Testis (tissue), 3 donors: ENCODE measurements around the gene RPGRIP1. TPM values are rescaled to one million over a fixed set of nuclear protein-coding genes. Genes with fewer than 3 reads are reported as not detected.

Experiments used
- DNase-seq: peaks from one replicate; pipeline ENCODE4 v3.0.0-alpha.2; 2019
- H3K27ac ChIP-seq, 2 donors: fragments of 200-600 bp; sonication (generic); one replicate each; pipeline ENCODE4 v1.5.1; 2019
- H3K27me3 ChIP-seq: fragments of 200-600 bp; sonication (generic); one replicate; pipeline ENCODE4 v1.5.1; 2019
- H3K36me3 ChIP-seq: fragments of 200-600 bp; sonication (generic); one replicate; pipeline ENCODE4 v1.5.1; 2017; ENCODE audit warnings: low read depth; ENCODE audit errors: missing control alignments
- H3K4me1 ChIP-seq: fragments of 200-600 bp; sonication (generic); one replicate; pipeline ENCODE4 v1.5.1; 2019
- H3K4me3 ChIP-seq, 2 donors: fragments of 200-600 bp; sonication (generic); one replicate each; pipeline ENCODE4 v1.5.1; 2017 to 2019
- H3K9me3 ChIP-seq: fragments of 200-600 bp; sonication (generic); one replicate; pipeline ENCODE4 v1.5.1; 2017
- CTCF ChIP-seq, 3 experiments: fragments of 450-650 bp in 2 of 3; fragments of 200-600 bp in 1 of 3; sonication (generic) in 1 of 3; IDR thresholded peaks; one replicate each; pipeline ENCODE4 v1.5.1; 2016 to 2019; ENCODE audit warnings: antibody characterized with exemption in 3 of 3, mild to moderate bottlenecking in 2 of 3, moderate library complexity in 1 of 3
- POLR2A ChIP-seq: fragments of 450-650 bp; IDR thresholded peaks from one replicate; pipeline ENCODE4 v1.6.1; 2017; ENCODE audit warnings: antibody characterized with exemption, mild to moderate bottlenecking, moderate library complexity
- WGBS, 2 donors: methylation state at CpG; one replicate each; pipeline ENCODE4 v1.1.5; 2018; 5-methylcytosine and 5-hydroxymethylcytosine counted together
- intact Hi-C: fragments of 100-400 bp; cut with DNase I; formaldehyde crosslinking; loops from one replicate; pipeline ENCODE4 v1.15.1; 2023; ENCODE audit warnings: low total_unique reads
- polyA plus RNA-seq: library from polyadenylated mRNA; stranded (reverse); fragments of 350-450 nt; fragmentation: Illumina TruSeq; extraction: RNeasy Lipid Tissue Mini Kit (QIAGEN cat#74804); gene quantifications from one replicate; pipeline ENCODE4 v1.2.3, GENCODE V29; 2014; ENCODE audit warnings: low read depth, low replicate concordance; ENCODE audit not compliant: insufficient read depth
- total RNA-seq, 2 donors: library from RNA; depleted of rRNA; stranded (reverse); fragments of >200 nt; gene quantifications; one replicate each; pipeline ENCODE4 v1.2.3, GENCODE V29; 2016

RPGRIP1 gene
- total and polyA plus RNA-seq, 3 donors from 2014 or later = 35.7 to 110 (median 38.9) TPM

GRCh38 chr14:21320913-21321312 lies 41.0 kb downstream of the RPGRIP1 start:
- 92 to 94% methylated on average over 2 of the region's 2 CpGs for WGBS, 2 donors
- H3K27me3 ChIP-seq = no peaks in the 10 kb centered on the region
- TF ChIP-seq CTCF (IDR thresholded peaks at IDR 0.05) (no peak), POLR2A (no peak)
- no peaks in the 10 kb centered on the region for H3K36me3 ChIP-seq
- intact Hi-C loops = no loop called here
- H3K4me3 ChIP-seq = no peak overlapping the region
- DNase-seq = no peak
- H3K9me3 ChIP-seq = no peaks in the 10 kb centered on the region
- no peaks in the 10 kb centered on the region for H3K4me1 ChIP-seq
- no peak overlapping the region for H3K27ac ChIP-seq

- Histone ChIP-seq H3K4me1 (no peaks in the 10 kb centered on the region), H3K27ac (no peak overlapping the region), H3K27me3 (no peaks in the 10 kb centered on the region), H3K9me3 (no peaks in the 10 kb centered on the region), H3K4me3 (no peak overlapping the region), H3K36me3 (no peaks in the 10 kb centered on the region)
- 50 to 71% methylated on average over 2 of the region's 2 CpGs for WGBS, 2 donors
- TF ChIP-seq POLR2A = no peak
- TF ChIP-seq CTCF (IDR thresholded peaks at IDR 0.05) = no peak
- no peak for DNase-seq
- intact Hi-C loops = no loop called here
Observed at GRCh38 chr14:21322716-21323115, 42.8 kb downstream of the RPGRIP1 start.

GRCh38 chr14:21326972-21327371 lies 47.1 kb downstream of the RPGRIP1 start:
- H3K36me3 ChIP-seq = no peaks in the 10 kb centered on the region
- WGBS, 2 donors = 78 to 90% methylated on average over 1 of the region's 1 CpG
- no peaks in the 10 kb centered on the region for H3K27me3 ChIP-seq
- no peak for DNase-seq
- H3K27ac ChIP-seq = no peak overlapping the region
- H3K4me1 ChIP-seq = no peaks in the 10 kb centered on the region
- no peak overlapping the region for H3K4me3 ChIP-seq
- TF ChIP-seq CTCF (IDR thresholded peaks at IDR 0.05) (no peak), POLR2A (no peak)
- intact Hi-C loops = no loop called here
- H3K9me3 ChIP-seq = no peaks in the 10 kb centered on the region

Other genes with a start within 250 kb of the RPGRIP1 start
- 100 to 1,000 TPM in 1 of 2 donors, 10 to 100 TPM in 1; 94.3 to 201 TPM for gene TPPP2, start 249.9 kb upstream of the RPGRIP1 start, total RNA-seq
- 490 TPM for gene TPPP2, start 249.9 kb upstream of the RPGRIP1 start, polyA plus RNA-seq
- not detected for gene RNASE13, start 245.3 kb upstream of the RPGRIP1 start, total RNA-seq
- not detected for gene RNASE13, start 245.3 kb upstream of the RPGRIP1 start, polyA plus RNA-seq
- under 1 TPM; 0.43 to 0.55 TPM for gene RNASE7, start 237.7 kb upstream of the RPGRIP1 start, total RNA-seq
- gene RNASE7, start 237.7 kb upstream of the RPGRIP1 start, polyA plus RNA-seq = 0.24 TPM
- gene RNASE8, start 222.3 kb upstream of the RPGRIP1 start, total RNA-seq = not detected
- gene RNASE8, start 222.3 kb upstream of the RPGRIP1 start, polyA plus RNA-seq = not detected
- gene ARHGEF40, start 209.8 kb upstream of the RPGRIP1 start, total RNA-seq = 10 to 100 TPM; 30.5 to 36.9 TPM
- 22.0 TPM for gene ARHGEF40, start 209.8 kb upstream of the RPGRIP1 start, polyA plus RNA-seq
- 10 to 100 TPM; 42.8 to 64.8 TPM for gene ZNF219, start 181.4 kb upstream of the RPGRIP1 start, total RNA-seq
- 17.7 TPM for gene ZNF219, start 181.4 kb upstream of the RPGRIP1 start, polyA plus RNA-seq
- under 1 TPM in 1 of 2 donors, not detected in 1; 0.50 TPM for gene TMEM253, start 179.0 kb upstream of the RPGRIP1 start, total RNA-seq
- gene TMEM253, start 179.0 kb upstream of the RPGRIP1 start, polyA plus RNA-seq = 0.65 TPM
- gene OR5AU1, start 124.0 kb upstream of the RPGRIP1 start, total RNA-seq = under 1 TPM in 1 of 2 donors, not detected in 1; 0.43 TPM
- not detected for gene OR5AU1, start 124.0 kb upstream of the RPGRIP1 start, polyA plus RNA-seq
- 100 to 1,000 TPM; 317 to 399 TPM for gene HNRNPC, start 10.6 kb upstream of the RPGRIP1 start, total RNA-seq
- 443 TPM for gene HNRNPC, start 10.6 kb upstream of the RPGRIP1 start, polyA plus RNA-seq
- 100 to 1,000 TPM; 104 to 112 TPM for gene SUPT16H, start 103.9 kb downstream of the RPGRIP1 start, total RNA-seq
- gene SUPT16H, start 103.9 kb downstream of the RPGRIP1 start, polyA plus RNA-seq = 99.5 TPM
- 10 to 100 TPM; 82.8 to 87.4 TPM for gene CHD8, start 176.0 kb downstream of the RPGRIP1 start, total RNA-seq
- 67.3 TPM for gene CHD8, start 176.0 kb downstream of the RPGRIP1 start, polyA plus RNA-seq
- gene RAB2B, start 196.9 kb downstream of the RPGRIP1 start, total RNA-seq = 10 to 100 TPM; 32.9 to 40.1 TPM
- 36.4 TPM for gene RAB2B, start 196.9 kb downstream of the RPGRIP1 start, polyA plus RNA-seq
- 10 to 100 TPM; 64.4 to 72.6 TPM for gene TOX4, start 197.1 kb downstream of the RPGRIP1 start, total RNA-seq
- 120 TPM for gene TOX4, start 197.1 kb downstream of the RPGRIP1 start, polyA plus RNA-seq
- 10 to 100 TPM; 65.7 to 66.3 TPM for gene METTL3, start 231.3 kb downstream of the RPGRIP1 start, total RNA-seq
- 81.1 TPM for gene METTL3, start 231.3 kb downstream of the RPGRIP1 start, polyA plus RNA-seq
- gene SALL2, start 246.3 kb downstream of the RPGRIP1 start, total RNA-seq = 1 to 10 TPM; 4.1 to 5.0 TPM
- 5.5 TPM for gene SALL2, start 246.3 kb downstream of the RPGRIP1 start, polyA plus RNA-seq